HepG2 (cell line): ENCODE results near the gene FKBP5. TPM values are rescaled to one million over a fixed set of nuclear protein-coding genes. Genes with fewer than 3 reads are reported as not detected.

Source experiments
- KDM2A ChIP-seq: sonication (generic); formaldehyde crosslinking; IDR thresholded peaks from 2 replicates; pipeline ENCODE4 v1.4.0; 2020; ENCODE audit warnings: low read depth, missing genetic modification reagents, borderline replicate concordance
- KLF15 ChIP-seq: sonication (generic); formaldehyde crosslinking; IDR thresholded peaks from 2 replicates; pipeline ENCODE4 v1.8.1; 2023; ENCODE audit warnings: borderline replicate concordance, mild to moderate bottlenecking, inconsistent platforms, missing genetic modification reagents, mixed read lengths
- MAFF ChIP-seq: IDR thresholded peaks from 2 replicates; pipeline ENCODE4 v1.6.1; 2011; ENCODE audit warnings: low read depth, low read length, improper control_type of control experiment
- MXD4 ChIP-seq: IDR thresholded peaks from 2 replicates; pipeline ENCODE4 v1.6.1; 2016; ENCODE audit warnings: mild to moderate bottlenecking, missing biosample characterization, missing genetic modification reagents
- SMAD3 ChIP-seq: sonication (generic); formaldehyde crosslinking; IDR thresholded peaks from 2 replicates; pipeline ENCODE4 v1.4.0; 2020; ENCODE audit warnings: missing genetic modification reagents
- SNAPC2 ChIP-seq: sonication (generic); formaldehyde crosslinking; IDR thresholded peaks from 2 replicates; pipeline ENCODE4 v1.8.1; 2022; ENCODE audit warnings: mild to moderate bottlenecking, missing genetic modification reagents
- TGIF2 ChIP-seq: IDR thresholded peaks from 2 replicates; pipeline ENCODE4 v1.6.1; 2016; ENCODE audit warnings: control low read depth, missing compliant biosample characterization
- TOPORS ChIP-seq: sonication (generic); formaldehyde crosslinking; IDR thresholded peaks from 2 replicates; pipeline ENCODE4 v1.8.0; 2023; ENCODE audit warnings: mild to moderate bottlenecking, missing genetic modification reagents
- YY1 ChIP-seq: IDR thresholded peaks from 2 replicates; pipeline ENCODE4 v1.6.1; 2011; ENCODE audit warnings: low read length, low read depth, moderate library complexity, mild to moderate bottlenecking; ENCODE audit not compliant: insufficient read depth, insufficient replicate concordance
- ZBTB2 ChIP-seq: sonication (generic); formaldehyde crosslinking; IDR thresholded peaks from 2 replicates; pipeline ENCODE4 v1.8.0; 2022; ENCODE audit warnings: low read depth, missing genetic modification reagents
- ZNF121 ChIP-seq: sonication (generic); formaldehyde crosslinking; IDR thresholded peaks from 2 replicates; pipeline ENCODE4 v1.5.0; 2020; ENCODE audit warnings: mild to moderate bottlenecking, missing genetic modification reagents
- ZNF124 ChIP-seq: sonication (generic); formaldehyde crosslinking; IDR thresholded peaks from 2 replicates; pipeline ENCODE4 v1.4.0; 2020; ENCODE audit warnings: missing genetic modification reagents
- ZNF207 ChIP-seq: fragments of 450-650 bp; IDR thresholded peaks from 2 replicates; pipeline ENCODE4 v1.6.1; 2016; ENCODE audit warnings: antibody characterized with exemption, borderline replicate concordance
- ZNF253 ChIP-seq: sonication (generic); formaldehyde crosslinking; IDR thresholded peaks from 2 replicates; pipeline ENCODE4 v1.8.0; 2022; ENCODE audit warnings: mild to moderate bottlenecking, missing genetic modification reagents, borderline replicate concordance
- ZNF335 ChIP-seq: sonication (generic); formaldehyde crosslinking; IDR thresholded peaks from 2 replicates; pipeline ENCODE4 v1.4.0; 2020; ENCODE audit warnings: missing genetic modification reagents
- ZNF761 ChIP-seq: sonication (generic); formaldehyde crosslinking; conservative IDR thresholded peaks from 2 replicates; pipeline ENCODE4 v1.4.0; 2020; ENCODE audit warnings: mild to moderate bottlenecking, missing genetic modification reagents
- ZNF780A ChIP-seq: sonication (generic); formaldehyde crosslinking; IDR thresholded peaks from 2 replicates; pipeline ENCODE4 v1.8.0; 2022; ENCODE audit warnings: mild to moderate bottlenecking, missing genetic modification reagents, moderate library complexity
- polyA plus RNA-seq, 8 experiments: library from polyadenylated mRNA; depleted of rRNA in 3 of 8; stranded (reverse) in 7 of 8; unstranded in 1 of 8; fragments of >200 nt; fragmentation: Illumina TruSeq in 4 of 8; extraction: Trizol in 4 of 8; gene quantifications; 2 replicates each; pipeline versions ENCODE4 v1.2.1 to v1.2.3, GENCODE V29; 2011 to 2016; ENCODE audit warnings: low read depth in 4 of 8, missing spikeins in 1 of 8, mixed read lengths in 1 of 8; ENCODE audit not compliant: insufficient read depth in 1 of 8
- total RNA-seq, 5 experiments: library from RNA; depleted of rRNA; stranded (reverse); fragments of >200 nt; fragmentation: Illumina TruSeq; extraction: Trizol; gene quantifications; 2 replicates each; pipeline ENCODE4 v1.2.3, GENCODE V29; 2016; ENCODE audit warnings: low read depth in 1 of 5
- TF ChIP-seq, protein P1 (sequence below): sonication (generic); formaldehyde crosslinking; IDR thresholded peaks from 2 replicates; pipeline ENCODE4 v1.5.0; 2020; ENCODE audit warnings: mild to moderate bottlenecking, missing genetic modification reagents, borderline replicate concordance
- TF ChIP-seq, protein P2 (sequence below): sonication (generic); formaldehyde crosslinking; IDR thresholded peaks from 2 replicates; pipeline ENCODE4 v1.8.1; 2023; ENCODE audit warnings: missing genetic modification reagents, inconsistent platforms, borderline replicate concordance

FKBP5 gene
- total and polyA plus RNA-seq, 2 of the 13 experiments (the other 11 are each of a cell fraction or from before 2014, with no cell fraction given): 8.0 to 17.4 TPM

GRCh38 chr6:35727935-35728682, 39.4 kb upstream of the FKBP5 start (continued):
- TF ChIP-seq, protein P1, sequence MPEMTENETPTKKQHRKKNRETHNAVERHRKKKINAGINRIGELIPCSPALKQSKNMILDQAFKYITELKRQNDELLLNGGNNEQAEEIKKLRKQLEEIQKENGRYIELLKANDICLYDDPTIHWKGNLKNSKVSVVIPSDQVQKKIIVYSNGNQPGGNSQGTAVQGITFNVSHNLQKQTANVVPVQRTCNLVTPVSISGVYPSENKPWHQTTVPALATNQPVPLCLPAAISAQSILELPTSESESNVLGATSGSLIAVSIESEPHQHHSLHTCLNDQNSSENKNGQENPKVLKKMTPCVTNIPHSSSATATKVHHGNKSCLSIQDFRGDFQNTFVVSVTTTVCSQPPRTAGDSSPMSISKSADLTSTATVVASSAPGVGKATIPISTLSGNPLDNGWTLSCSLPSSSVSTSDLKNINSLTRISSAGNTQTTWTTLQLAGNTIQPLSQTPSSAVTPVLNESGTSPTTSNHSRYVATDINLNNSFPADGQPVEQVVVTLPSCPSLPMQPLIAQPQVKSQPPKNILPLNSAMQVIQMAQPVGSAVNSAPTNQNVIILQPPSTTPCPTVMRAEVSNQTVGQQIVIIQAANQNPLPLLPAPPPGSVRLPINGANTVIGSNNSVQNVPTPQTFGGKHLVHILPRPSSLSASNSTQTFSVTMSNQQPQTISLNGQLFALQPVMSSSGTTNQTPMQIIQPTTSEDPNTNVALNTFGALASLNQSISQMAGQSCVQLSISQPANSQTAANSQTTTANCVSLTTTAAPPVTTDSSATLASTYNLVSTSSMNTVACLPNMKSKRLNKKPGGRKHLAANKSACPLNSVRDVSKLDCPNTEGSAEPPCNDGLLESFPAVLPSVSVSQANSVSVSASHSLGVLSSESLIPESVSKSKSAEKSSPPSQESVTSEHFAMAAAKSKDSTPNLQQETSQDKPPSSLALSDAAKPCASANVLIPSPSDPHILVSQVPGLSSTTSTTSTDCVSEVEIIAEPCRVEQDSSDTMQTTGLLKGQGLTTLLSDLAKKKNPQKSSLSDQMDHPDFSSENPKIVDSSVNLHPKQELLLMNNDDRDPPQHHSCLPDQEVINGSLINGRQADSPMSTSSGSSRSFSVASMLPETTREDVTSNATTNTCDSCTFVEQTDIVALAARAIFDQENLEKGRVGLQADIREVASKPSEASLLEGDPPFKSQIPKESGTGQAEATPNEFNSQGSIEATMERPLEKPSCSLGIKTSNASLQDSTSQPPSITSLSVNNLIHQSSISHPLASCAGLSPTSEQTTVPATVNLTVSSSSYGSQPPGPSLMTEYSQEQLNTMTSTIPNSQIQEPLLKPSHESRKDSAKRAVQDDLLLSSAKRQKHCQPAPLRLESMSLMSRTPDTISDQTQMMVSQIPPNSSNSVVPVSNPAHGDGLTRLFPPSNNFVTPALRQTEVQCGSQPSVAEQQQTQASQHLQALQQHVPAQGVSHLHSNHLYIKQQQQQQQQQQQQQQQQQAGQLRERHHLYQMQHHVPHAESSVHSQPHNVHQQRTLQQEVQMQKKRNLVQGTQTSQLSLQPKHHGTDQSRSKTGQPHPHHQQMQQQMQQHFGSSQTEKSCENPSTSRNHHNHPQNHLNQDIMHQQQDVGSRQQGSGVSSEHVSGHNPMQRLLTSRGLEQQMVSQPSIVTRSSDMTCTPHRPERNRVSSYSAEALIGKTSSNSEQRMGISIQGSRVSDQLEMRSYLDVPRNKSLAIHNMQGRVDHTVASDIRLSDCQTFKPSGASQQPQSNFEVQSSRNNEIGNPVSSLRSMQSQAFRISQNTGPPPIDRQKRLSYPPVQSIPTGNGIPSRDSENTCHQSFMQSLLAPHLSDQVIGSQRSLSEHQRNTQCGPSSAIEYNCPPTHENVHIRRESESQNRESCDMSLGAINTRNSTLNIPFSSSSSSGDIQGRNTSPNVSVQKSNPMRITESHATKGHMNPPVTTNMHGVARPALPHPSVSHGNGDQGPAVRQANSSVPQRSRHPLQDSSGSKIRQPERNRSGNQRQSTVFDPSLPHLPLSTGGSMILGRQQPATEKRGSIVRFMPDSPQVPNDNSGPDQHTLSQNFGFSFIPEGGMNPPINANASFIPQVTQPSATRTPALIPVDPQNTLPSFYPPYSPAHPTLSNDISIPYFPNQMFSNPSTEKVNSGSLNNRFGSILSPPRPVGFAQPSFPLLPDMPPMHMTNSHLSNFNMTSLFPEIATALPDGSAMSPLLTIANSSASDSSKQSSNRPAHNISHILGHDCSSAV (CRISPR knock-in tag): no peak
- peak; percentile 81 for TF ChIP-seq KDM2A (CRISPR knock-in tag)
- 0 out of 2 replicates have a peak, but pooled peaks have one; percentile 15 for TF ChIP-seq TGIF2 (CRISPR knock-in tag)
- no peak for TF ChIP-seq SMAD3 (CRISPR knock-in tag)
- no peak for TF ChIP-seq ZNF207
- TF ChIP-seq ZNF124 (CRISPR knock-in tag): peak; percentile 54; the same call in 1 of the 2 replicates
- TF ChIP-seq ZNF121 (CRISPR knock-in tag): peak; percentile 29; the same call in 1 of the 2 replicates
- peak; percentile 59; the same call in 1 of the 2 replicates for TF ChIP-seq SNAPC2
- TF ChIP-seq MAFF: peak; percentile 50; the same call in 1 of the 2 replicates
- TF ChIP-seq ZBTB2 (CRISPR knock-in tag): peak; percentile 25; the same call in 1 of the 2 replicates
- 0 out of 2 replicates have a peak, but pooled peaks have one; percentile 9 for TF ChIP-seq ZNF761 (CRISPR knock-in tag)
- TF ChIP-seq TOPORS (CRISPR knock-in tag): peak; percentile 67; the same call in 1 of the 2 replicates
- TF ChIP-seq MXD4 (CRISPR knock-in tag): no peak; the same call in 1 of the 2 replicates
- TF ChIP-seq ZNF780A (CRISPR knock-in tag): peak; percentile 30; the same call in 1 of the 2 replicates
- 0 out of 2 replicates have a peak, but pooled peaks have one; percentile 24 for TF ChIP-seq ZNF335 (CRISPR knock-in tag)
- no peak; the same call in 1 of the 2 replicates for TF ChIP-seq KLF15 (CRISPR knock-in tag)
- TF ChIP-seq, protein P2, sequence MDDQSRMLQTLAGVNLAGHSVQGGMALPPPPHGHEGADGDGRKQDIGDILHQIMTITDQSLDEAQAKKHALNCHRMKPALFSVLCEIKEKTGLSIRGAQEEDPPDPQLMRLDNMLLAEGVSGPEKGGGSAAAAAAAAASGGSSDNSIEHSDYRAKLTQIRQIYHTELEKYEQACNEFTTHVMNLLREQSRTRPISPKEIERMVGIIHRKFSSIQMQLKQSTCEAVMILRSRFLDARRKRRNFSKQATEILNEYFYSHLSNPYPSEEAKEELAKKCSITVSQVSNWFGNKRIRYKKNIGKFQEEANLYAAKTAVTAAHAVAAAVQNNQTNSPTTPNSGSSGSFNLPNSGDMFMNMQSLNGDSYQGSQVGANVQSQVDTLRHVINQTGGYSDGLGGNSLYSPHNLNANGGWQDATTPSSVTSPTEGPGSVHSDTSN (CRISPR knock-in tag): no peak
- no peak for TF ChIP-seq ZNF253
- TF ChIP-seq YY1: no peak
